ENCODE data around the gene MYCN. TPM values are rescaled to one million over a fixed set of nuclear protein-coding genes. Genes with fewer than 3 reads are reported as not detected.

MYCN gene
- total RNA-seq, 4 donors from 2014 or later = 0.48 to 7.0 (median 0.82) TPM; not detected in 1

- Histone ChIP-seq H3K4me1 (no peaks in the 10 kb centered on the region), H3K27ac (no peak overlapping the region), H3K9me3 (no peaks in the 10 kb centered on the region), H3K36me3 (no peaks in the 10 kb centered on the region), H3K27me3 (no peaks in the 10 kb centered on the region), H3K4me3 (no peak overlapping the region)
- intact Hi-C loops (cut with DNase I; ENCODE audit: low total_unique reads) = no loop called here
- TF ChIP-seq POLR2AphosphoS5 (IDR thresholded peaks at IDR 0.05) = no peak
- no peak for TF ChIP-seq POLR2A (IDR thresholded peaks at IDR 0.05)
- DNase-seq = no peak
- in situ Hi-C loops (cut with MboI; ENCODE audit: low pct_ligation_motif_present in 1 of 4, low pct_unique_long_range_greater_than_20kb in 1 of 4, low sequenced_read_pairs in 3 of 4) = no loop called here
- 74 to 81% methylated on average over 4 to 7 of the region's 7 CpGs for WGBS, 2 donors (ENCODE audit: low coverage in 1 of 2)
These were observed 31.6 kb downstream of the MYCN start for GRCh38 chr2:15971831-15972522.

GRCh38 chr2:15973481-15974401, 33.4 kb downstream of the MYCN start:
- Histone ChIP-seq H3K27ac (no peak overlapping the region), H3K4me3 (no peak overlapping the region), H3K36me3 (no peaks in the 10 kb centered on the region), H3K4me1 (no peaks in the 10 kb centered on the region), H3K9me3 (no peaks in the 10 kb centered on the region), H3K27me3 (no peaks in the 10 kb centered on the region)
- in situ Hi-C loops (cut with MboI; ENCODE audit: low pct_ligation_motif_present in 1 of 4, low pct_unique_long_range_greater_than_20kb in 1 of 4, low sequenced_read_pairs in 3 of 4) = no loop called here
- WGBS, 2 donors (ENCODE audit: low coverage in 1 of 2) = 73 to 76% methylated on average over 6 to 7 of the region's 7 CpGs
- intact Hi-C loops (cut with DNase I; ENCODE audit: low total_unique reads) = no loop called here
- no peak for DNase-seq
- TF ChIP-seq CTCF (IDR thresholded peaks at IDR 0.05) = no peak
- no peak for TF ChIP-seq POLR2AphosphoS5 (IDR thresholded peaks at IDR 0.05)
- no peak for TF ChIP-seq POLR2A (IDR thresholded peaks at IDR 0.05)
- no peak for TF ChIP-seq EP300 (IDR thresholded peaks at IDR 0.05; ENCODE audit: low read depth)

- no peak overlapping the region for H3K4me3 ChIP-seq
- no peak overlapping the region for H3K27ac ChIP-seq
- no peaks in the 10 kb centered on the region for H3K36me3 ChIP-seq
- no peaks in the 10 kb centered on the region for H3K9me3 ChIP-seq
- DNase-seq = no peak
- 80 to 84% methylated on average over 4 to 5 of the region's 5 CpGs for WGBS, 2 donors (ENCODE audit: low coverage in 1 of 2)
- H3K27me3 ChIP-seq = no peaks in the 10 kb centered on the region
- TF ChIP-seq POLR2AphosphoS5 (IDR thresholded peaks at IDR 0.05) (no peak), POLR2A (IDR thresholded peaks at IDR 0.05) (no peak), CTCF (IDR thresholded peaks at IDR 0.05) (no peak), EP300 (IDR thresholded peaks at IDR 0.05; ENCODE audit: low read depth) (no peak)
- intact Hi-C loops (cut with DNase I; ENCODE audit: low total_unique reads) = no loop called here
- in situ Hi-C loops (cut with MboI; ENCODE audit: low pct_ligation_motif_present in 1 of 4, low pct_unique_long_range_greater_than_20kb in 1 of 4, low sequenced_read_pairs in 3 of 4) = no loop called here
- H3K4me1 ChIP-seq = no peaks in the 10 kb centered on the region
These were observed 34.4 kb downstream of the MYCN start for GRCh38 chr2:15974565-15975260.

GRCh38 chr2:15975261-15975600, 34.9 kb downstream of the MYCN start:
- intact Hi-C loops (cut with DNase I; ENCODE audit: low total_unique reads) (no loop called here), in situ Hi-C loops (cut with MboI; ENCODE audit: low pct_ligation_motif_present in 1 of 4, low pct_unique_long_range_greater_than_20kb in 1 of 4, low sequenced_read_pairs in 3 of 4) (no loop called here)
- Histone ChIP-seq H3K27me3 (no peaks in the 10 kb centered on the region), H3K4me1 (no peaks in the 10 kb centered on the region), H3K9me3 (no peaks in the 10 kb centered on the region), H3K4me3 (no peak overlapping the region), H3K27ac (no peak overlapping the region), H3K36me3 (no peaks in the 10 kb centered on the region)
- WGBS, 2 donors (ENCODE audit: low coverage in 1 of 2) = 90 to 97% methylated on average over 3 of the region's 3 CpGs
- TF ChIP-seq EP300 (IDR thresholded peaks at IDR 0.05; ENCODE audit: low read depth) (no peak), CTCF (IDR thresholded peaks at IDR 0.05) (no peak), POLR2A (IDR thresholded peaks at IDR 0.05) (no peak), POLR2AphosphoS5 (IDR thresholded peaks at IDR 0.05) (no peak)
- no peak for DNase-seq

Measured in transverse colon (tissue), 4 donors.